ENCODE measurements around the gene DCTN5. TPM values are rescaled to one million over a fixed set of nuclear protein-coding genes. Genes with fewer than 3 reads are reported as not detected.

Gene DCTN5
- total RNA-seq, 3 donors from 2014 or later = 57.3 to 73.9 (median 67.7) TPM

DNA sequence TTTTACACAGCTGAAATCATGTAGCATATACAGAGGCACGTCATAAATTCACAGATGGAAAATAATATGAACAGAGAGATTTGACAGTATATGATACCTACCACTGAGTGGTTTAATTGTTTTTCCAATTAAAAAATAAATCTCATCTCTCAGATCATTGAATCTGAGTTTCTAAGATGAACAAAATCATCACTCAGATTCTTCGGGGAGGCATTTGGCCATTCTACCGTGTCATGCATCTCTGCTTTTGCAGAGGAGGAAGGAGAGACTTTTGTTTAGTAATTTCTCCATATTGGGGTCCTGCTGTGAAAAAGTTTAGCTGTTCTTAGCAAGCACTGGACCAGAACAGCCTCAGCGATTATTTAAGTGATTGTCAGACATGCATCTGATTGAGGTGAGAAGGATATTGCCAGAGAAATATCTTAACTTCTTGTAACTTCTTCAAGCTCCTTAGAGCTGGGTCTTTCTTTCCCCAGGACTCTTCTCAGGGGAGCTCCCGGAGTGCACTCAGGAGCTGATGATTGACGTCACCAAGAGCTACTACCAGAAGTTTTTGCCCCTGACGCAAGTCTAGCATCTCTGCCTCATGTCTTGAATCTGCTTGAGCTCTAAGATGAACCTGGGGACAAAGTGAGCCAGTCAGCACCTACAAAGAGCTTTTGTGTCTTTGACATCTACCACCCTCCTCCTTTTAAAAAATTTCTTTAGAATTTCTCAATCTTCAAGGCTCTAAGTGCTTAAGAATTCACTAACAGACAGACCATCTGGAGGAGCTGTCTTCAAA lies 25.5 kb downstream of the DCTN5 start:
- Histone ChIP-seq H3K9me3 (no peaks in the 10 kb centered on the region), H3K4me1 (ENCODE audit: low read depth) (no peaks in the 10 kb centered on the region), H3K4me3 (no peak overlapping the region), H3K36me3 (ENCODE audit: low read depth) (peaks cover 5% of the 10 kb centered on the region)
- no peak for ATAC-seq
- intact Hi-C loops (cut with DNase I, micrococcal nuclease) = no loop called here
- TF ChIP-seq, protein P1, sequence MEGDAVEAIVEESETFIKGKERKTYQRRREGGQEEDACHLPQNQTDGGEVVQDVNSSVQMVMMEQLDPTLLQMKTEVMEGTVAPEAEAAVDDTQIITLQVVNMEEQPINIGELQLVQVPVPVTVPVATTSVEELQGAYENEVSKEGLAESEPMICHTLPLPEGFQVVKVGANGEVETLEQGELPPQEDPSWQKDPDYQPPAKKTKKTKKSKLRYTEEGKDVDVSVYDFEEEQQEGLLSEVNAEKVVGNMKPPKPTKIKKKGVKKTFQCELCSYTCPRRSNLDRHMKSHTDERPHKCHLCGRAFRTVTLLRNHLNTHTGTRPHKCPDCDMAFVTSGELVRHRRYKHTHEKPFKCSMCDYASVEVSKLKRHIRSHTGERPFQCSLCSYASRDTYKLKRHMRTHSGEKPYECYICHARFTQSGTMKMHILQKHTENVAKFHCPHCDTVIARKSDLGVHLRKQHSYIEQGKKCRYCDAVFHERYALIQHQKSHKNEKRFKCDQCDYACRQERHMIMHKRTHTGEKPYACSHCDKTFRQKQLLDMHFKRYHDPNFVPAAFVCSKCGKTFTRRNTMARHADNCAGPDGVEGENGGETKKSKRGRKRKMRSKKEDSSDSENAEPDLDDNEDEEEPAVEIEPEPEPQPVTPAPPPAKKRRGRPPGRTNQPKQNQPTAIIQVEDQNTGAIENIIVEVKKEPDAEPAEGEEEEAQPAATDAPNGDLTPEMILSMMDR (IDR thresholded peaks at IDR 0.05) = no peak
- DNase-seq = no peak

DNA sequence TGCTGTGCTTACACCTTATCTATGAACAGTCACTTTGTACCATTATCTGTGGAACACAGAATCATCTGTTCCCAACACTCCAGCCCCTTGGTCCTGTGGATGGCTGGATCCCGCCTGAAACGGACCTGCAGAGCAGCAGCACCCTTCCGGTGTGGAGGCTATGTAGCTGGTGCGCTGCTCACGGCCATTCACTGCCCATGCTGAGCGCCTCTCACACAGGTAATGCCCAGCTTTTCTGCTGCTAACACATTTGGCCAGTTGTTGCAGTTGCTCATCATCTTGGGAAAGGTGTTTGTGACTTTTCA lies 26.0 kb downstream of the DCTN5 start:
- H3K36me3 ChIP-seq (ENCODE audit: low read depth) = peaks cover 5% of the 10 kb centered on the region
- H3K4me3 ChIP-seq = no peak overlapping the region
- no peaks in the 10 kb centered on the region for H3K4me1 ChIP-seq (ENCODE audit: low read depth)
- ATAC-seq (no peak), DNase-seq (no peak)
- intact Hi-C loops (cut with DNase I, micrococcal nuclease) = no loop called here
- TF ChIP-seq, protein P1 (IDR thresholded peaks at IDR 0.05) = no peak
- H3K9me3 ChIP-seq = no peaks in the 10 kb centered on the region

- ATAC-seq (no peak), DNase-seq (no peak)
- Histone ChIP-seq H3K36me3 (ENCODE audit: low read depth) (peaks cover 5% of the 10 kb centered on the region), H3K4me1 (ENCODE audit: low read depth) (no peaks in the 10 kb centered on the region), H3K9me3 (no peaks in the 10 kb centered on the region), H3K4me3 (no peak overlapping the region)
- TF ChIP-seq, protein P1 (IDR thresholded peaks at IDR 0.05) = no peak
- intact Hi-C loops (cut with DNase I, micrococcal nuclease) = no loop called here
These were observed 27.0 kb downstream of the DCTN5 start for GRCh38 chr16:23668225-23668624.

- no peak overlapping the region for H3K4me3 ChIP-seq
- TF ChIP-seq, protein P1 (IDR thresholded peaks at IDR 0.05) = no peak
- DNase-seq (no peak), ATAC-seq (no peak)
- peaks cover 5% of the 10 kb centered on the region for H3K36me3 ChIP-seq (ENCODE audit: low read depth)
- intact Hi-C loops (cut with DNase I, micrococcal nuclease) = no loop called here
- no peaks in the 10 kb centered on the region for H3K4me1 ChIP-seq (ENCODE audit: low read depth)
- no peaks in the 10 kb centered on the region for H3K9me3 ChIP-seq
These were observed 27.6 kb downstream of the DCTN5 start for GRCh38 chr16:23668873-23669272.

- H3K4me1 ChIP-seq (ENCODE audit: low read depth) = no peaks in the 10 kb centered on the region
- ATAC-seq (peak; percentile 23), DNase-seq (no peak)
- TF ChIP-seq, protein P1 (IDR thresholded peaks at IDR 0.05) = no peak
- H3K9me3 ChIP-seq = no peaks in the 10 kb centered on the region
- intact Hi-C loops (cut with DNase I, micrococcal nuclease) = no loop called here
- no peak overlapping the region for H3K4me3 ChIP-seq
- H3K36me3 ChIP-seq (ENCODE audit: low read depth) = peaks cover 5% of the 10 kb centered on the region
These were observed 29.0 kb downstream of the DCTN5 start for GRCh38 chr16:23670137-23670776.

All from mucosa of descending colon (tissue), 3 donors.